ENCODE measurements around the gene KIF2A. TPM values are rescaled to one million over a fixed set of nuclear protein-coding genes. Genes with fewer than 3 reads are reported as not detected.

Gene KIF2A
- total and polyA plus RNA-seq, 2 of the 8 experiments (the other 6 are each of a cell fraction or from before 2014, with no cell fraction given) = 18.4 to 97.1 TPM

DNA sequence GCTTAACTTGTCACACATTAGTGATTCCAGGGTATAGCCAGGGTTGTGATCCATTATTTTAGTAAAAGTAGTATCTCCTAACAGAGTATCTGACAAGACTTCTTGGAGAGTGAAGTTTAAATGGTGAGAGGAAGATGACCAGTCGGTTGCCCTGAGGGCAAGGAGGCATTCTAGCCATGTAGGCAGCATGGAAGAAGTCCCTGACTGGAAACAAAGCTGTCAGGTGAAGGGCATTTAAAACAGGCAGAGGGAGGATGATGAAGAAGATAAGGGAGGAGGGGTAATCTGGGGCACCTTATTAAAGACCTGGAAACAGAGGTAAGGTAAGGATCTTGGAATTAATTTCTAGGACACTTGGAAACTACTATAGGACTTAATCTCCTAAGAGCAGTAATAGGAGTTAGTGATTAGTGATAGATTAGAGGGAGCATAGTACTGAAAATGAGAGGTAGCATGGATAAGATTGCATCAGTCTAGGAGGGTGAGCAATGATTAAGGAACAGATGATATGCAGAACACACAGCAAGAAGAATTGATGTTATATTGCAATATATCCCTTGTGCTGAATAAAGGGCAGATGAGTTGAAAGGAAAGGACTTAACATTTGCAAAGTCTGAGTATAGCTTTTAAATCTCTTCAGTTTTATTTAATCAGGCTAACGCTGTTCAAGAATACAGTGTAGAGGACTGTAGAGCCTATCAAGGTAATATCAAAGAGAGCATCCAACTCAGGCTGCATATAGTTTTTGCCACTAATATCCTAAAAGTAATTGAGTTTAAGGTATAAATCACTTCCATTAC lies 9.6 kb downstream of the KIF2A start (continued):
- TF ChIP-seq, protein P1, sequence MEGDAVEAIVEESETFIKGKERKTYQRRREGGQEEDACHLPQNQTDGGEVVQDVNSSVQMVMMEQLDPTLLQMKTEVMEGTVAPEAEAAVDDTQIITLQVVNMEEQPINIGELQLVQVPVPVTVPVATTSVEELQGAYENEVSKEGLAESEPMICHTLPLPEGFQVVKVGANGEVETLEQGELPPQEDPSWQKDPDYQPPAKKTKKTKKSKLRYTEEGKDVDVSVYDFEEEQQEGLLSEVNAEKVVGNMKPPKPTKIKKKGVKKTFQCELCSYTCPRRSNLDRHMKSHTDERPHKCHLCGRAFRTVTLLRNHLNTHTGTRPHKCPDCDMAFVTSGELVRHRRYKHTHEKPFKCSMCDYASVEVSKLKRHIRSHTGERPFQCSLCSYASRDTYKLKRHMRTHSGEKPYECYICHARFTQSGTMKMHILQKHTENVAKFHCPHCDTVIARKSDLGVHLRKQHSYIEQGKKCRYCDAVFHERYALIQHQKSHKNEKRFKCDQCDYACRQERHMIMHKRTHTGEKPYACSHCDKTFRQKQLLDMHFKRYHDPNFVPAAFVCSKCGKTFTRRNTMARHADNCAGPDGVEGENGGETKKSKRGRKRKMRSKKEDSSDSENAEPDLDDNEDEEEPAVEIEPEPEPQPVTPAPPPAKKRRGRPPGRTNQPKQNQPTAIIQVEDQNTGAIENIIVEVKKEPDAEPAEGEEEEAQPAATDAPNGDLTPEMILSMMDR (IDR thresholded peaks at IDR 0.05; ENCODE audit: control extremely low read depth in 1 of 3, insufficient read depth in 1 of 3, low read depth in 1 of 3, low read length in 3 of 3) = no peak
- TF ChIP-seq FOSL1 (IDR thresholded peaks at IDR 0.05; ENCODE audit: insufficient read depth, low read depth, low read length) (no peak), HDAC2 (IDR thresholded peaks at IDR 0.05; ENCODE audit: borderline replicate concordance in 1 of 2, low read depth in 2 of 2, low read length in 2 of 2) (no peak), RBBP5 (IDR thresholded peaks at IDR 0.05; ENCODE audit: borderline replicate concordance, low read depth, low read length) (no peak), EZH2 (IDR thresholded peaks at IDR 0.05; ENCODE audit: low read depth, low read length, severe bottlenecking) (no peak)
- TF ChIP-seq, protein P2, sequence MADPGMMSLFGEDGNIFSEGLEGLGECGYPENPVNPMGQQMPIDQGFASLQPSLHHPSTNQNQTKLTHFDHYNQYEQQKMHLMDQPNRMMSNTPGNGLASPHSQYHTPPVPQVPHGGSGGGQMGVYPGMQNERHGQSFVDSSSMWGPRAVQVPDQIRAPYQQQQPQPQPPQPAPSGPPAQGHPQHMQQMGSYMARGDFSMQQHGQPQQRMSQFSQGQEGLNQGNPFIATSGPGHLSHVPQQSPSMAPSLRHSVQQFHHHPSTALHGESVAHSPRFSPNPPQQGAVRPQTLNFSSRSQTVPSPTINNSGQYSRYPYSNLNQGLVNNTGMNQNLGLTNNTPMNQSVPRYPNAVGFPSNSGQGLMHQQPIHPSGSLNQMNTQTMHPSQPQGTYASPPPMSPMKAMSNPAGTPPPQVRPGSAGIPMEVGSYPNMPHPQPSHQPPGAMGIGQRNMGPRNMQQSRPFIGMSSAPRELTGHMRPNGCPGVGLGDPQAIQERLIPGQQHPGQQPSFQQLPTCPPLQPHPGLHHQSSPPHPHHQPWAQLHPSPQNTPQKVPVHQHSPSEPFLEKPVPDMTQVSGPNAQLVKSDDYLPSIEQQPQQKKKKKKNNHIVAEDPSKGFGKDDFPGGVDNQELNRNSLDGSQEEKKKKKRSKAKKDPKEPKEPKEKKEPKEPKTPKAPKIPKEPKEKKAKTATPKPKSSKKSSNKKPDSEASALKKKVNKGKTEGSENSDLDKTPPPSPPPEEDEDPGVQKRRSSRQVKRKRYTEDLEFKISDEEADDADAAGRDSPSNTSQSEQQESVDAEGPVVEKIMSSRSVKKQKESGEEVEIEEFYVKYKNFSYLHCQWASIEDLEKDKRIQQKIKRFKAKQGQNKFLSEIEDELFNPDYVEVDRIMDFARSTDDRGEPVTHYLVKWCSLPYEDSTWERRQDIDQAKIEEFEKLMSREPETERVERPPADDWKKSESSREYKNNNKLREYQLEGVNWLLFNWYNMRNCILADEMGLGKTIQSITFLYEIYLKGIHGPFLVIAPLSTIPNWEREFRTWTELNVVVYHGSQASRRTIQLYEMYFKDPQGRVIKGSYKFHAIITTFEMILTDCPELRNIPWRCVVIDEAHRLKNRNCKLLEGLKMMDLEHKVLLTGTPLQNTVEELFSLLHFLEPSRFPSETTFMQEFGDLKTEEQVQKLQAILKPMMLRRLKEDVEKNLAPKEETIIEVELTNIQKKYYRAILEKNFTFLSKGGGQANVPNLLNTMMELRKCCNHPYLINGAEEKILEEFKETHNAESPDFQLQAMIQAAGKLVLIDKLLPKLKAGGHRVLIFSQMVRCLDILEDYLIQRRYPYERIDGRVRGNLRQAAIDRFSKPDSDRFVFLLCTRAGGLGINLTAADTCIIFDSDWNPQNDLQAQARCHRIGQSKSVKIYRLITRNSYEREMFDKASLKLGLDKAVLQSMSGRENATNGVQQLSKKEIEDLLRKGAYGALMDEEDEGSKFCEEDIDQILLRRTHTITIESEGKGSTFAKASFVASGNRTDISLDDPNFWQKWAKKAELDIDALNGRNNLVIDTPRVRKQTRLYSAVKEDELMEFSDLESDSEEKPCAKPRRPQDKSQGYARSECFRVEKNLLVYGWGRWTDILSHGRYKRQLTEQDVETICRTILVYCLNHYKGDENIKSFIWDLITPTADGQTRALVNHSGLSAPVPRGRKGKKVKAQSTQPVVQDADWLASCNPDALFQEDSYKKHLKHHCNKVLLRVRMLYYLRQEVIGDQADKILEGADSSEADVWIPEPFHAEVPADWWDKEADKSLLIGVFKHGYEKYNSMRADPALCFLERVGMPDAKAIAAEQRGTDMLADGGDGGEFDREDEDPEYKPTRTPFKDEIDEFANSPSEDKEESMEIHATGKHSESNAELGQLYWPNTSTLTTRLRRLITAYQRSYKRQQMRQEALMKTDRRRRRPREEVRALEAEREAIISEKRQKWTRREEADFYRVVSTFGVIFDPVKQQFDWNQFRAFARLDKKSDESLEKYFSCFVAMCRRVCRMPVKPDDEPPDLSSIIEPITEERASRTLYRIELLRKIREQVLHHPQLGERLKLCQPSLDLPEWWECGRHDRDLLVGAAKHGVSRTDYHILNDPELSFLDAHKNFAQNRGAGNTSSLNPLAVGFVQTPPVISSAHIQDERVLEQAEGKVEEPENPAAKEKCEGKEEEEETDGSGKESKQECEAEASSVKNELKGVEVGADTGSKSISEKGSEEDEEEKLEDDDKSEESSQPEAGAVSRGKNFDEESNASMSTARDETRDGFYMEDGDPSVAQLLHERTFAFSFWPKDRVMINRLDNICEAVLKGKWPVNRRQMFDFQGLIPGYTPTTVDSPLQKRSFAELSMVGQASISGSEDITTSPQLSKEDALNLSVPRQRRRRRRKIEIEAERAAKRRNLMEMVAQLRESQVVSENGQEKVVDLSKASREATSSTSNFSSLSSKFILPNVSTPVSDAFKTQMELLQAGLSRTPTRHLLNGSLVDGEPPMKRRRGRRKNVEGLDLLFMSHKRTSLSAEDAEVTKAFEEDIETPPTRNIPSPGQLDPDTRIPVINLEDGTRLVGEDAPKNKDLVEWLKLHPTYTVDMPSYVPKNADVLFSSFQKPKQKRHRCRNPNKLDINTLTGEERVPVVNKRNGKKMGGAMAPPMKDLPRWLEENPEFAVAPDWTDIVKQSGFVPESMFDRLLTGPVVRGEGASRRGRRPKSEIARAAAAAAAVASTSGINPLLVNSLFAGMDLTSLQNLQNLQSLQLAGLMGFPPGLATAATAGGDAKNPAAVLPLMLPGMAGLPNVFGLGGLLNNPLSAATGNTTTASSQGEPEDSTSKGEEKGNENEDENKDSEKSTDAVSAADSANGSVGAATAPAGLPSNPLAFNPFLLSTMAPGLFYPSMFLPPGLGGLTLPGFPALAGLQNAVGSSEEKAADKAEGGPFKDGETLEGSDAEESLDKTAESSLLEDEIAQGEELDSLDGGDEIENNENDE (IDR thresholded peaks at IDR 0.05; ENCODE audit: insufficient replicate concordance, low read length) = no peak

Measured in H1 (cell line).